ENCODE results near the gene PDLIM7. TPM values are rescaled to one million over a fixed set of nuclear protein-coding genes. Genes with fewer than 3 reads are reported as not detected.

Gene PDLIM7
- polyA plus RNA-seq, 1 donor from 2014 or later = 21.0 TPM

DNA sequence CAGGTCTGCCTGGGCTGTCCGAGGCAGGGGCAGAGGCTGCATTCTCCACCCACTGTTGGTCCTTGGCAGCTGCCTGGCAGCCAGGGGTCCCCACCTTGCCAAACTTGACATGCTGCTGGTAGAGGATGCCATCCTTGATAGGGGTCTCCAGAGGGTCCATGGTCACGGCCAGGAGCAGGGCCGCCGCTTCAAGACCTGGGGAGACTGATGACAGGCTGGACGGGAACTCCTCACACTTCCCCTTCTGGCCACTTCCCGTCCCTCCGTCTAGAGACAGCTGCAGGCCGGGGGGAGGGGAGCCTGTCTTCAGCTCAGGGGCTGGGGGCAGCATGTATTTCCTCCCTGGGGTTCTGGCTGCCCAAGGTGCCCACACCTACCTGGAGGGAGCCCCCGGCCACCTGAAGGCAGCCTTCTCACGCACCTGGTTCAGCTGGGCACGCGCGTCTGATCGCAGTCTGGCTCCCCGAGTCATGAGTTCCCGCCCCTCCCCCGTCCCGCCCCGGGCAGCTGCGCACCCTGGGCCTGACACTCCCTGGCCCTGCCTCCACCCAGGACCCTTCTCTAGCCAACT lies 12.1 kb upstream of the PDLIM7 start, which contains the start of gene DOK3:
Gene DOK3 (minus strand): TSS at position 446 of the 571 bp plus-strand sequence. CDS start 286 bp downstream, at position 160.
- Histone ChIP-seq H3K27ac (ENCODE audit: low read length) (no peak within 1 kb of the TSS), H4K20me1 (ENCODE audit: insufficient read depth) (no peaks in the 10 kb centered on the region), H3K4me2 (ENCODE audit: low read length) (no peak within 1 kb of the TSS), H3K27me3 (ENCODE audit: insufficient read depth, low read depth, low read length) (no peaks in the 10 kb centered on the region), H3K9me2 (ENCODE audit: insufficient read depth, low read length) (no peaks in the 10 kb centered on the region), H3F3A (ENCODE audit: insufficient read depth, low read length, poor library complexity, severe bottlenecking) (no peaks in the 10 kb centered on the region), H3K4me3 (ENCODE audit: low read length) (no peak within 1 kb of the TSS), H3K9ac (ENCODE audit: low read length) (no peak within 1 kb of the TSS), H3K9me3 (ENCODE audit: low read length) (no peaks in the 10 kb centered on the region), H3K36me3 (ENCODE audit: insufficient read depth, low read length) (peaks cover 4% of the 10 kb centered on the region), H2AFZ (ENCODE audit: low read depth, low read length) (no peak within 1 kb of the TSS), H3K79me2 (replicated peaks; ENCODE audit: insufficient read depth, low read length) (no peaks in the 10 kb centered on the region)
- TF ChIP-seq, protein P1, sequence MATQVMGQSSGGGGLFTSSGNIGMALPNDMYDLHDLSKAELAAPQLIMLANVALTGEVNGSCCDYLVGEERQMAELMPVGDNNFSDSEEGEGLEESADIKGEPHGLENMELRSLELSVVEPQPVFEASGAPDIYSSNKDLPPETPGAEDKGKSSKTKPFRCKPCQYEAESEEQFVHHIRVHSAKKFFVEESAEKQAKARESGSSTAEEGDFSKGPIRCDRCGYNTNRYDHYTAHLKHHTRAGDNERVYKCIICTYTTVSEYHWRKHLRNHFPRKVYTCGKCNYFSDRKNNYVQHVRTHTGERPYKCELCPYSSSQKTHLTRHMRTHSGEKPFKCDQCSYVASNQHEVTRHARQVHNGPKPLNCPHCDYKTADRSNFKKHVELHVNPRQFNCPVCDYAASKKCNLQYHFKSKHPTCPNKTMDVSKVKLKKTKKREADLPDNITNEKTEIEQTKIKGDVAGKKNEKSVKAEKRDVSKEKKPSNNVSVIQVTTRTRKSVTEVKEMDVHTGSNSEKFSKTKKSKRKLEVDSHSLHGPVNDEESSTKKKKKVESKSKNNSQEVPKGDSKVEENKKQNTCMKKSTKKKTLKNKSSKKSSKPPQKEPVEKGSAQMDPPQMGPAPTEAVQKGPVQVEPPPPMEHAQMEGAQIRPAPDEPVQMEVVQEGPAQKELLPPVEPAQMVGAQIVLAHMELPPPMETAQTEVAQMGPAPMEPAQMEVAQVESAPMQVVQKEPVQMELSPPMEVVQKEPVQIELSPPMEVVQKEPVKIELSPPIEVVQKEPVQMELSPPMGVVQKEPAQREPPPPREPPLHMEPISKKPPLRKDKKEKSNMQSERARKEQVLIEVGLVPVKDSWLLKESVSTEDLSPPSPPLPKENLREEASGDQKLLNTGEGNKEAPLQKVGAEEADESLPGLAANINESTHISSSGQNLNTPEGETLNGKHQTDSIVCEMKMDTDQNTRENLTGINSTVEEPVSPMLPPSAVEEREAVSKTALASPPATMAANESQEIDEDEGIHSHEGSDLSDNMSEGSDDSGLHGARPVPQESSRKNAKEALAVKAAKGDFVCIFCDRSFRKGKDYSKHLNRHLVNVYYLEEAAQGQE (IDR thresholded peaks at IDR 0.05; ENCODE audit: borderline replicate concordance) = no peak
- TF ChIP-seq TAF1 (IDR thresholded peaks at IDR 0.05; ENCODE audit: low read depth) (no peak), POLR2AphosphoS5 (IDR thresholded peaks at IDR 0.05) (no peak), SMC3 (conservative IDR thresholded peaks at IDR 0.05; ENCODE audit: poor library complexity) (no peak), EP300 (conservative IDR thresholded peaks at IDR 0.05; ENCODE audit: poor library complexity, severe bottlenecking) (no peak), RAD21 (conservative IDR thresholded peaks at IDR 0.05) (no peak), EZH2 (IDR thresholded peaks at IDR 0.05; ENCODE audit: borderline replicate concordance, insufficient read depth, low read length, poor library complexity, severe bottlenecking) (no peak), MXI1 (conservative IDR thresholded peaks at IDR 0.05; ENCODE audit: poor library complexity, severe bottlenecking) (no peak)
- TF ChIP-seq, protein P2, sequence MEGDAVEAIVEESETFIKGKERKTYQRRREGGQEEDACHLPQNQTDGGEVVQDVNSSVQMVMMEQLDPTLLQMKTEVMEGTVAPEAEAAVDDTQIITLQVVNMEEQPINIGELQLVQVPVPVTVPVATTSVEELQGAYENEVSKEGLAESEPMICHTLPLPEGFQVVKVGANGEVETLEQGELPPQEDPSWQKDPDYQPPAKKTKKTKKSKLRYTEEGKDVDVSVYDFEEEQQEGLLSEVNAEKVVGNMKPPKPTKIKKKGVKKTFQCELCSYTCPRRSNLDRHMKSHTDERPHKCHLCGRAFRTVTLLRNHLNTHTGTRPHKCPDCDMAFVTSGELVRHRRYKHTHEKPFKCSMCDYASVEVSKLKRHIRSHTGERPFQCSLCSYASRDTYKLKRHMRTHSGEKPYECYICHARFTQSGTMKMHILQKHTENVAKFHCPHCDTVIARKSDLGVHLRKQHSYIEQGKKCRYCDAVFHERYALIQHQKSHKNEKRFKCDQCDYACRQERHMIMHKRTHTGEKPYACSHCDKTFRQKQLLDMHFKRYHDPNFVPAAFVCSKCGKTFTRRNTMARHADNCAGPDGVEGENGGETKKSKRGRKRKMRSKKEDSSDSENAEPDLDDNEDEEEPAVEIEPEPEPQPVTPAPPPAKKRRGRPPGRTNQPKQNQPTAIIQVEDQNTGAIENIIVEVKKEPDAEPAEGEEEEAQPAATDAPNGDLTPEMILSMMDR (IDR thresholded peaks at IDR 0.05; ENCODE audit: poor library complexity, severe bottlenecking) = no peak

DNA sequence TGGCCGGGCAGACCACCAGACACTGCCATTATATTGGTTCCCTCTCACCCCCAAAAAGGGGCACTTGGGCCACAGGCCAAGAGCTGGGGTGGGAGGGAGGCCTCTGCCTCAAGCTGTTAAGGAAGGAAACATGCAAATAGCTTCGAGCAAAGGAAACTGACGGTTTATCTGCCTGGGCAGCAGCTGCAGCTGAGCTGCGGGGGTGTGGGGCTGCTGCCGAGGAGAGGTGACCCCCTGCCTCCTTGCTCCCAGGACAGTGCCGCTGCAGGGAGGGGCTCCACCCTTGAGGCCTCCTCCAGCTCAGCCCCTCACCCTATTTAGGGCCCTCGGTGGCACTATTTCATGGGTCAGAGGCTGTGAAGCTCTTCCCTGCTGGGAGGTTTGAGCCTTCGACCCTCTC lies 11.4 kb upstream of the PDLIM7 start:
- Histone ChIP-seq H3K9ac (ENCODE audit: low read length) (no peak overlapping the region), H3K79me2 (replicated peaks; ENCODE audit: insufficient read depth, low read length) (no peaks in the 10 kb centered on the region), H4K20me1 (ENCODE audit: insufficient read depth) (no peaks in the 10 kb centered on the region), H3F3A (ENCODE audit: insufficient read depth, low read length, poor library complexity, severe bottlenecking) (no peaks in the 10 kb centered on the region), H3K4me3 (ENCODE audit: low read length) (no peak overlapping the region), H3K4me2 (ENCODE audit: low read length) (no peak overlapping the region), H3K9me2 (ENCODE audit: insufficient read depth, low read length) (no peaks in the 10 kb centered on the region), H3K27ac (ENCODE audit: low read length) (no peak overlapping the region), H3K27me3 (ENCODE audit: insufficient read depth, low read depth, low read length) (no peaks in the 10 kb centered on the region), H2AFZ (ENCODE audit: low read depth, low read length) (no peak overlapping the region), H3K36me3 (ENCODE audit: insufficient read depth, low read length) (peaks cover 2% of the 10 kb centered on the region), H3K9me3 (ENCODE audit: low read length) (no peaks in the 10 kb centered on the region)
- TF ChIP-seq EZH2 (IDR thresholded peaks at IDR 0.05; ENCODE audit: borderline replicate concordance, insufficient read depth, low read length, poor library complexity, severe bottlenecking) (no peak), EP300 (conservative IDR thresholded peaks at IDR 0.05; ENCODE audit: poor library complexity, severe bottlenecking) (no peak), POLR2AphosphoS5 (IDR thresholded peaks at IDR 0.05) (no peak), SMC3 (conservative IDR thresholded peaks at IDR 0.05; ENCODE audit: poor library complexity) (no peak), MXI1 (conservative IDR thresholded peaks at IDR 0.05; ENCODE audit: poor library complexity, severe bottlenecking) (no peak), TAF1 (IDR thresholded peaks at IDR 0.05; ENCODE audit: low read depth) (no peak), RAD21 (conservative IDR thresholded peaks at IDR 0.05) (no peak)
- TF ChIP-seq, protein P1 (IDR thresholded peaks at IDR 0.05; ENCODE audit: borderline replicate concordance) = no peak
- TF ChIP-seq, protein P2 (IDR thresholded peaks at IDR 0.05; ENCODE audit: poor library complexity, severe bottlenecking) = no peak

All from neural cell (in vitro differentiated cells).